ENCODE measurements around the gene CXXC5. TPM values are rescaled to one million over a fixed set of nuclear protein-coding genes. Genes with fewer than 3 reads are reported as not detected.
A peak's percentile ranks its signal among the peaks of the same experiment; 100 is the strongest.
"Not testable (repeated sequence)": the region's sequence is repeated elsewhere in the genome, so short reads cannot be mapped to it uniquely, and the experiment has no call there.

The CXXC5 gene
- polyA plus RNA-seq (2013, experiment 1 of 4), result 45.6 TPM
- polyA plus RNA-seq (2013, experiment 2 of 4), result 46.4 TPM
- 36.6 TPM for polyA plus RNA-seq (2013, experiment 3 of 4)
- polyA plus RNA-seq (2013, experiment 4 of 4), result 37.7 TPM

DNA sequence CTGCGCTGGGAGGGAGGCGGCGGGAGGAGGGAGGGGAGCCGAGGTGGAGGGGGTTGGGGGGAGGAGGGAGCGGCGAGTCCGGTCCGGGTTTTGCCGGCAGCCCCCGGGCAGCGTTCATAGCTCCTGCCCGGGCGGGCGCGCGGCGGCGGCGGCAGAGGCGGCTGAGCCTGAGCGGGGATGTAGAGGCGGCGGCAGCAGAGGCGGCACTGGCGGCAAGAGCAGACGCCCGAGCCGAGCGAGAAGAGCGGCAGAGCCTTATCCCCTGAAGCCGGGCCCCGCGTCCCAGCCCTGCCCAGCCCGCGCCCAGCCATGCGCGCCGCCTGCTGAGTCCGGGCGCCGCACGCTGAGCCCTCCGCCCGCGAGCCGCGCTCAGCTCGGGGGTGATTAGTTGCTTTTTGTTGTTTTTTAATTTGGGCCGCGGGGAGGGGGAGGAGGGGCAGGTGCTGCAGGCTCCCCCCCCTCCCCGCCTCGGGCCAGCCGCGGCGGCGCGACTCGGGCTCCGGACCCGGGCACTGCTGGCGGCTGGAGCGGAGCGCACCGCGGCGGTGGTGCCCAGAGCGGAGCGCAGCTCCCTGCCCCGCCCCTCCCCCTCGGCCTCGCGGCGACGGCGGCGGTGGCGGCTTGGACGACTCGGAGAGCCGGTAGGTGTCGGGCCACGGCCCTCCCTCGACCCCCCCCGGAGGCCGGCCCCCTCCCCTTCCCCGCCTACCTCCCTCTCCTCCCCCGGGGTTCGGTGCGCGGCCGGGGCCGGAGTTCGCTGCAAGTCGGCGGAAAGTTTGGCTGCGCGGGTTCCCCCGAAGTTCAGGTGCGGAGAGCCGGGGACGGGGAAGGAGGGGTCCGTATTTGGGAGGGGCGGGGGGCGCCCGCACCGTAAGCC lies at the start of gene CXXC5:
TSS of gene CXXC5 (plus strand) at position 145 of the 877 bp plus-strand sequence. CDS start 32,175 bp downstream, outside the sequence.
- Histone ChIP-seq H3K27me3 (ENCODE audit: control insufficient read depth, insufficient read depth, low read length, poor library complexity, severe bottlenecking) (peaks cover 31% of the 10 kb centered on the region), H3K9me3 (ENCODE audit: control insufficient read depth, low read length) (no peaks in the 10 kb centered on the region), H3K36me3 (ENCODE audit: control insufficient read depth, insufficient read depth, low read length) (no peaks in the 10 kb centered on the region), H3K4me3 (ENCODE audit: insufficient read depth, low read depth, low read length) (peak within 1 kb of the TSS; percentile 93), H3K4me1 (ENCODE audit: control insufficient read depth, insufficient read depth, low read length) (peaks cover 34% of the 10 kb centered on the region), H3K27ac (ENCODE audit: insufficient read depth, low read depth, low read length, poor library complexity, severe bottlenecking) (peak within 1 kb of the TSS; percentile 79)
- WGBS, 2 experiments, result 0% methylated on average over 103 to 106 of the region's 106 CpGs

DNA sequence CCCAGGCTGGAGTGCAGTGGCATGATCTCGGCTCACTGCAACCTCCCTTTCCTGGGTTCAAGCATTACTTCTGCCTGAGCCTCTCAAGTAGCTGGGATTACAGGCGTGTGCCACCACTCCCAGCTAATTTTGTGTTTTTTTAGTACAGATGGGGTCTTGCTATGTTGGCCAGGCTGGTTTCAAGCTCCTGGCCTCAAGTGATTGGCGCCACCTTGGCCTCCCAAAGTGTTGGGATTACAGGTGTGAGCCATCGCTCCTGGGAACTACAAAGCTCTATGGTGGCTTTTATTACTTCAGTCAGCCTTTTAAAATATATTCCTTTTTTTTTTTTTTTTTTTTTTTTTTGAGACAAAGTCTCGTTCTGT lies 49.6 kb upstream of the CXXC5 start:
- not testable (repeated sequence) for H3K9me3 ChIP-seq (ENCODE audit: control insufficient read depth, low read length); H3K4me1 ChIP-seq (ENCODE audit: control insufficient read depth, insufficient read depth, low read length); H3K27me3 ChIP-seq (ENCODE audit: control insufficient read depth, insufficient read depth, low read length, poor library complexity, severe bottlenecking); H3K4me3 ChIP-seq (ENCODE audit: insufficient read depth, low read depth, low read length); H3K27ac ChIP-seq (ENCODE audit: insufficient read depth, low read depth, low read length, poor library complexity, severe bottlenecking)
- peaks cover 10% of the 10 kb centered on the region for H3K36me3 ChIP-seq (ENCODE audit: control insufficient read depth, insufficient read depth, low read length)
- 94 to 97% methylated on average over 5 of the region's 5 CpGs for WGBS, 2 experiments

DNA sequence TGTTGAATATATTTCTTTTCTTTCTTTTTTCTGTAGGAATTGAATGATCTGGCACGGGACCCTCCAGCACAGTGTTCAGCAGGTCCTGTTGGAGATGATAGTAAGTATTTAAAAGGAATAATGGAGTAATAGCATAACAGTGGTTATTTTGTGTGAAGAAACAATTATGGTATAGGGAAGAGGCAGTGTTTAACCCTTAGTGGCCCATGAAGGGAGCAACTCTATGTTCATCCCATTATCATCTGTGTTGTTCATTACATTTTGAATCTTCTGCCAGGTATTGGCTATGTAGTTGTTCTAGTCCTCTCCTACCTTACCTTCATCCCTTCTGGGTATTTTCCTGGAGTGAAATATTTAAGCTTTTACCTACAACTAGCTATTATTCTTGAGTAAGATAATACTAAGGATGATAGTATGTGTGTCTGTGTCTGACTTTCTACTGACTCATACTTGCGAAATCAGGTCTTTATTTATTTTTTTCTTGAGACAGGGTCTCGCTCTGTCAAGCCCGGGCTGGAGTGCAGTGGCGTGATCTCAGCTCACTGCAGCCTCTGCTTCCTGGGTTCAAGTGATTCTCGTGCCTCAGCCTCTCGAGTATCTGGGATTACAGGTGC lies 47.7 kb upstream of the CXXC5 start:
- no peaks in the 10 kb centered on the region for H3K4me1 ChIP-seq (ENCODE audit: control insufficient read depth, insufficient read depth, low read length)
- no peaks in the 10 kb centered on the region for H3K27me3 ChIP-seq (ENCODE audit: control insufficient read depth, insufficient read depth, low read length, poor library complexity, severe bottlenecking)
- WGBS, 2 experiments, result 92 to 93% methylated on average over 7 of the region's 7 CpGs
- H3K4me3 ChIP-seq (ENCODE audit: insufficient read depth, low read depth, low read length), result no peak overlapping the region
- H3K9me3 ChIP-seq (ENCODE audit: control insufficient read depth, low read length), result no peaks in the 10 kb centered on the region
- no peak overlapping the region for H3K27ac ChIP-seq (ENCODE audit: insufficient read depth, low read depth, low read length, poor library complexity, severe bottlenecking)
- peaks cover 6% of the 10 kb centered on the region for H3K36me3 ChIP-seq (ENCODE audit: control insufficient read depth, insufficient read depth, low read length)

DNA sequence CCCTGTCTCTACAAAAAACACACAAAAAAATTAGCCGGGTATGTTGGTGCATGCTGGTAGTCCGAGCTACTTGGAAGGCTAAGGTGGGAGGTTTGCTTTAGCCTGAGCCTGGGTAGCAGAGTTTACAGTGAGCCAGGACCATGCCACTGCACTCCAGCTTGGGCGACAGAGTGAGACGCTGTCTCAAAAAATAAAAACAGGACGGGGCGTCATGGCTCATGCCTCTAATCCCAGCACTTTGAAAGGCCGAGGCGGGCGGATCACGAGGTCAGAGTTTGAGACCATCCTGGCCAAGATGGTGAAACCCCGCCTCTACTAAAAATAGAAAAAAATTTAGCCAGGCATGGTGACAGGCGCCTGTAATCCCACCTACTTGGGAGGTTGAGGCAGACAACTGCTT lies 46.7 kb upstream of the CXXC5 start:
- H3K27ac ChIP-seq (ENCODE audit: insufficient read depth, low read depth, low read length, poor library complexity, severe bottlenecking), result no peak overlapping the region

GRCh38 chr5:139601948-139602347 lies 46.2 kb upstream of the CXXC5 start:
- H3K36me3 ChIP-seq (ENCODE audit: control insufficient read depth, insufficient read depth, low read length); H3K4me1 ChIP-seq (ENCODE audit: control insufficient read depth, insufficient read depth, low read length); H3K27me3 ChIP-seq (ENCODE audit: control insufficient read depth, insufficient read depth, low read length, poor library complexity, severe bottlenecking); H3K4me3 ChIP-seq (ENCODE audit: insufficient read depth, low read depth, low read length); H3K9me3 ChIP-seq (ENCODE audit: control insufficient read depth, low read length); H3K27ac ChIP-seq (ENCODE audit: insufficient read depth, low read depth, low read length, poor library complexity, severe bottlenecking): not testable (repeated sequence)
- WGBS, 2 experiments, result 89 to 96% methylated on average over 9 of the region's 9 CpGs

More for the DNA sequence above, 46.7 kb upstream of the CXXC5 start:
- no peaks in the 10 kb centered on the region for H3K9me3 ChIP-seq (ENCODE audit: control insufficient read depth, low read length)
- peaks cover 6% of the 10 kb centered on the region for H3K36me3 ChIP-seq (ENCODE audit: control insufficient read depth, insufficient read depth, low read length)
- no peaks in the 10 kb centered on the region for H3K4me1 ChIP-seq (ENCODE audit: control insufficient read depth, insufficient read depth, low read length)
- no peak overlapping the region for H3K4me3 ChIP-seq (ENCODE audit: insufficient read depth, low read depth, low read length)
- WGBS, 2 experiments, result 92 to 97% methylated on average over 12 of the region's 12 CpGs
- no peaks in the 10 kb centered on the region for H3K27me3 ChIP-seq (ENCODE audit: control insufficient read depth, insufficient read depth, low read length, poor library complexity, severe bottlenecking)

DNA sequence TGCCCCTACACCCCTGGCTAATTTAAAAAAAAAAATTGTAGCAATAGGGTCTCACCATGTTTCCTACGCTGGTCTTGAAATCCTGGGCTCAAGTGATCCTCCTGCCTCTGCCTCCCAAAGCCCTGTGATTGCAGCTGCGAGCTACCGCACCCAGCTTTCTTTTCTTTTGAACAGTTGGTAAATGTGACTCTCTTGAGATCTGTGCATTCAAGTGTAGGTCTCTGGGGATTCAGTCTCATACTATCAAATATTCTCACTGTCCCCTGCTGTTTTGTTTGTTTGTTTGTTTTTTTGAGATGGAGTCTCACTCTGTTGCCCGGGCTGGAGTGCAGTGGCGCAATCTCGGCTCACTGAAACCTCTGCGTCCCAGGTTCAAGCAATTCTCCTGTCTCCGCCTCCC lies 42.3 kb upstream of the CXXC5 start:
- Histone ChIP-seq H3K9me3 (ENCODE audit: control insufficient read depth, low read length) (no peaks in the 10 kb centered on the region), H3K4me1 (ENCODE audit: control insufficient read depth, insufficient read depth, low read length) (no peaks in the 10 kb centered on the region), H3K4me3 (ENCODE audit: insufficient read depth, low read depth, low read length) (no peak overlapping the region), H3K27me3 (ENCODE audit: control insufficient read depth, insufficient read depth, low read length, poor library complexity, severe bottlenecking) (no peaks in the 10 kb centered on the region), H3K36me3 (ENCODE audit: control insufficient read depth, insufficient read depth, low read length) (no peaks in the 10 kb centered on the region), H3K27ac (ENCODE audit: insufficient read depth, low read depth, low read length, poor library complexity, severe bottlenecking) (no peak overlapping the region)
- WGBS, 2 experiments, result 93% methylated on average over 8 of the region's 8 CpGs

- no peak overlapping the region for H3K27ac ChIP-seq (ENCODE audit: insufficient read depth, low read depth, low read length, poor library complexity, severe bottlenecking)
- H3K4me3 ChIP-seq (ENCODE audit: insufficient read depth, low read depth, low read length), result no peak overlapping the region
- H3K9me3 ChIP-seq (ENCODE audit: control insufficient read depth, low read length), result no peaks in the 10 kb centered on the region
- no peaks in the 10 kb centered on the region for H3K4me1 ChIP-seq (ENCODE audit: control insufficient read depth, insufficient read depth, low read length)
- no peaks in the 10 kb centered on the region for H3K36me3 ChIP-seq (ENCODE audit: control insufficient read depth, insufficient read depth, low read length)
- H3K27me3 ChIP-seq (ENCODE audit: control insufficient read depth, insufficient read depth, low read length, poor library complexity, severe bottlenecking), result no peaks in the 10 kb centered on the region
- WGBS, 2 experiments, result 90 to 96% methylated on average over 3 to 4 of the region's 5 CpGs
Observed at GRCh38 chr5:139611703-139612584, 36.2 kb upstream of the CXXC5 start.

GRCh38 chr5:139619861-139620260 lies 28.3 kb upstream of the CXXC5 start:
- Histone ChIP-seq H3K4me1 (ENCODE audit: control insufficient read depth, insufficient read depth, low read length) (no peaks in the 10 kb centered on the region), H3K9me3 (ENCODE audit: control insufficient read depth, low read length) (no peaks in the 10 kb centered on the region), H3K4me3 (ENCODE audit: insufficient read depth, low read depth, low read length) (no peak overlapping the region), H3K27me3 (ENCODE audit: control insufficient read depth, insufficient read depth, low read length, poor library complexity, severe bottlenecking) (no peaks in the 10 kb centered on the region), H3K27ac (ENCODE audit: insufficient read depth, low read depth, low read length, poor library complexity, severe bottlenecking) (no peak overlapping the region), H3K36me3 (ENCODE audit: control insufficient read depth, insufficient read depth, low read length) (peaks cover 11% of the 10 kb centered on the region)
- WGBS, 2 experiments, result 89 to 90% methylated on average over 4 to 5 of the region's 5 CpGs

DNA sequence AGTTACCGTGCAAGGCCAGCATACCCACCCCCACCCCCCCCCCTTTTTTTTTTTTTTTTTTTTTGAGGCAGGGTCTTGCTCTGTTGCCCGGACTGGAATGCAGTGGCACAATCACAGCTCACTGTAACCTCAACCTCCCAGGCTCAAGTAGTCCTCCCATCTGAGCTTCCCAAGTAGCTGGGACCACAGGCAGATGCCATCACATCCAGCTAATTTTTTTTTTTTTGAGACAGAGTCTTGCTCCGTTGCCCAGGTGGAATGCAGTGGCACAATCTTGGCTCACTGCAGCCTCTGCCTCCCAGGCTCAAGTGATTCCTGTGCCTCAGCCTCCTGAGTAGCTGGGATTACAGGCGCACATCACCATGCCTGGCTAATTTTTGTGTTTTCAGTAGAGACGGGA lies 22.8 kb upstream of the CXXC5 start:
- H3K36me3 ChIP-seq (ENCODE audit: control insufficient read depth, insufficient read depth, low read length), result peaks cover 28% of the 10 kb centered on the region
- H3K27ac ChIP-seq (ENCODE audit: insufficient read depth, low read depth, low read length, poor library complexity, severe bottlenecking); H3K9me3 ChIP-seq (ENCODE audit: control insufficient read depth, low read length); H3K4me3 ChIP-seq (ENCODE audit: insufficient read depth, low read depth, low read length); H3K27me3 ChIP-seq (ENCODE audit: control insufficient read depth, insufficient read depth, low read length, poor library complexity, severe bottlenecking); H3K4me1 ChIP-seq (ENCODE audit: control insufficient read depth, insufficient read depth, low read length): not testable (repeated sequence)
- 89 to 90% methylated on average over 5 of the region's 5 CpGs for WGBS, 2 experiments

GRCh38 chr5:139630855-139631254 lies 17.3 kb upstream of the CXXC5 start:
- peaks cover 21% of the 10 kb centered on the region for H3K36me3 ChIP-seq (ENCODE audit: control insufficient read depth, insufficient read depth, low read length)
- peaks cover 12% of the 10 kb centered on the region for H3K4me1 ChIP-seq (ENCODE audit: control insufficient read depth, insufficient read depth, low read length)
- no peaks in the 10 kb centered on the region for H3K9me3 ChIP-seq (ENCODE audit: control insufficient read depth, low read length)
- H3K27ac ChIP-seq (ENCODE audit: insufficient read depth, low read depth, low read length, poor library complexity, severe bottlenecking), result no peak overlapping the region
- H3K4me3 ChIP-seq (ENCODE audit: insufficient read depth, low read depth, low read length), result no peak overlapping the region
- no peaks in the 10 kb centered on the region for H3K27me3 ChIP-seq (ENCODE audit: control insufficient read depth, insufficient read depth, low read length, poor library complexity, severe bottlenecking)
